ENCODE measurements around the gene CANT1. TPM values are rescaled to one million over a fixed set of nuclear protein-coding genes. Genes with fewer than 3 reads are reported as not detected.

CANT1 gene
- polyA plus RNA-seq, 1 donor = 52.1 TPM

GRCh38 chr17:78973792-78974520 is 35.6 kb downstream of the CANT1 start:
- DNase-seq = no peak
- peaks cover 46% of the 10 kb centered on the region for H3K4me1 ChIP-seq (ENCODE audit: control insufficient read depth, insufficient read depth, low read length)

GRCh38 chr17:78973196-78973595 is 36.4 kb downstream of the CANT1 start:
- Histone ChIP-seq H3K9me3 (ENCODE audit: control insufficient read depth, low read depth, low read length) (no peaks in the 10 kb centered on the region), H3K36me3 (ENCODE audit: control insufficient read depth, insufficient read depth, low read length) (peaks cover 70% of the 10 kb centered on the region), H3K27me3 (ENCODE audit: control insufficient read depth, insufficient read depth, low read length) (no peaks in the 10 kb centered on the region), H3K4me1 (ENCODE audit: control insufficient read depth, insufficient read depth, low read length) (peaks cover 39% of the 10 kb centered on the region), H3K27ac (ENCODE audit: low read length) (no peak overlapping the region), H3K4me3 (ENCODE audit: low read length) (no peak overlapping the region)
- no CpG with 5 or more reads among the region's 11 CpGs for WGBS (ENCODE audit: insufficient coverage, low lambda C conversion rate)
- no peak for DNase-seq

More at GRCh38 chr17:78973792-78974520, 35.6 kb downstream of the CANT1 start:
- Histone ChIP-seq H3K4me3 (ENCODE audit: low read length) (no peak overlapping the region), H3K36me3 (ENCODE audit: control insufficient read depth, insufficient read depth, low read length) (peaks cover 63% of the 10 kb centered on the region), H3K27me3 (ENCODE audit: control insufficient read depth, insufficient read depth, low read length) (no peaks in the 10 kb centered on the region), H3K27ac (ENCODE audit: low read length) (no peak overlapping the region), H3K9me3 (ENCODE audit: control insufficient read depth, low read depth, low read length) (no peaks in the 10 kb centered on the region)
- 0% methylated on average over 1 of the region's 23 CpGs for WGBS (ENCODE audit: insufficient coverage, low lambda C conversion rate)

GRCh38 chr17:78972507-78973105 is 37.0 kb downstream of the CANT1 start:
- DNase-seq = no peak
- H3K27ac ChIP-seq (ENCODE audit: low read length) = no peak overlapping the region
- WGBS (ENCODE audit: insufficient coverage, low lambda C conversion rate) = no CpG with 5 or more reads among the region's 15 CpGs
- H3K4me1 ChIP-seq (ENCODE audit: control insufficient read depth, insufficient read depth, low read length) = peaks cover 33% of the 10 kb centered on the region
- H3K9me3 ChIP-seq (ENCODE audit: control insufficient read depth, low read depth, low read length) = no peaks in the 10 kb centered on the region
- peaks cover 76% of the 10 kb centered on the region for H3K36me3 ChIP-seq (ENCODE audit: control insufficient read depth, insufficient read depth, low read length)
- no peak overlapping the region for H3K4me3 ChIP-seq (ENCODE audit: low read length)
- H3K27me3 ChIP-seq (ENCODE audit: control insufficient read depth, insufficient read depth, low read length) = no peaks in the 10 kb centered on the region

- Histone ChIP-seq H3K4me3 (ENCODE audit: low read length) (no peak overlapping the region), H3K9me3 (ENCODE audit: control insufficient read depth, low read depth, low read length) (no peaks in the 10 kb centered on the region), H3K4me1 (ENCODE audit: control insufficient read depth, insufficient read depth, low read length) (peaks cover 26% of the 10 kb centered on the region)
Measured at GRCh38 chr17:78971756-78972506, 37.6 kb downstream of the CANT1 start.

GRCh38 chr17:78970834-78971755 is 38.5 kb downstream of the CANT1 start:
- H3K27ac ChIP-seq (ENCODE audit: low read length) = no peak overlapping the region
- H3K4me1 ChIP-seq (ENCODE audit: control insufficient read depth, insufficient read depth, low read length) = peaks cover 18% of the 10 kb centered on the region
- 80% methylated on average over 1 of the region's 33 CpGs for WGBS (ENCODE audit: insufficient coverage, low lambda C conversion rate)
- no peaks in the 10 kb centered on the region for H3K9me3 ChIP-seq (ENCODE audit: control insufficient read depth, low read depth, low read length)
- no peak overlapping the region for H3K4me3 ChIP-seq (ENCODE audit: low read length)
- H3K27me3 ChIP-seq (ENCODE audit: control insufficient read depth, insufficient read depth, low read length) = no peaks in the 10 kb centered on the region
- DNase-seq = peak; percentile 62 to 63
- peaks cover 77% of the 10 kb centered on the region for H3K36me3 ChIP-seq (ENCODE audit: control insufficient read depth, insufficient read depth, low read length)

More at GRCh38 chr17:78971756-78972506, 37.6 kb downstream of the CANT1 start:
- Histone ChIP-seq H3K36me3 (ENCODE audit: control insufficient read depth, insufficient read depth, low read length) (peaks cover 82% of the 10 kb centered on the region), H3K27me3 (ENCODE audit: control insufficient read depth, insufficient read depth, low read length) (no peaks in the 10 kb centered on the region), H3K27ac (ENCODE audit: low read length) (no peak overlapping the region)
- no peak for DNase-seq
- WGBS (ENCODE audit: insufficient coverage, low lambda C conversion rate) = no CpG with 5 or more reads among the region's 22 CpGs

- Histone ChIP-seq H3K36me3 (ENCODE audit: control insufficient read depth, insufficient read depth, low read length) (peaks cover 73% of the 10 kb centered on the region), H3K4me3 (ENCODE audit: low read length) (no peak overlapping the region), H3K27me3 (ENCODE audit: control insufficient read depth, insufficient read depth, low read length) (no peaks in the 10 kb centered on the region), H3K27ac (ENCODE audit: low read length) (no peak overlapping the region), H3K4me1 (ENCODE audit: control insufficient read depth, insufficient read depth, low read length) (peaks cover 10% of the 10 kb centered on the region), H3K9me3 (ENCODE audit: control insufficient read depth, low read depth, low read length) (no peaks in the 10 kb centered on the region)
- WGBS (ENCODE audit: insufficient coverage, low lambda C conversion rate) = no CpG with 5 or more reads among the region's 9 CpGs
- no peak for DNase-seq
Measured at GRCh38 chr17:78969865-78970264, 39.7 kb downstream of the CANT1 start.

GRCh38 chr17:78967782-78968362 is 41.7 kb downstream of the CANT1 start:
- no peaks in the 10 kb centered on the region for H3K9me3 ChIP-seq (ENCODE audit: control insufficient read depth, low read depth, low read length)
- no peaks in the 10 kb centered on the region for H3K27me3 ChIP-seq (ENCODE audit: control insufficient read depth, insufficient read depth, low read length)
- H3K4me1 ChIP-seq (ENCODE audit: control insufficient read depth, insufficient read depth, low read length) = peaks cover 11% of the 10 kb centered on the region
- no CpG with 5 or more reads among the region's 21 CpGs for WGBS (ENCODE audit: insufficient coverage, low lambda C conversion rate)
- no peak for DNase-seq
- no peak overlapping the region for H3K27ac ChIP-seq (ENCODE audit: low read length)
- no peak overlapping the region for H3K4me3 ChIP-seq (ENCODE audit: low read length)
- H3K36me3 ChIP-seq (ENCODE audit: control insufficient read depth, insufficient read depth, low read length) = peaks cover 57% of the 10 kb centered on the region

- no peak overlapping the region for H3K4me3 ChIP-seq (ENCODE audit: low read length)
- DNase-seq = no peak
- H3K9me3 ChIP-seq (ENCODE audit: control insufficient read depth, low read depth, low read length) = no peaks in the 10 kb centered on the region
- no CpG with 5 or more reads among the region's 23 CpGs for WGBS (ENCODE audit: insufficient coverage, low lambda C conversion rate)
- H3K27me3 ChIP-seq (ENCODE audit: control insufficient read depth, insufficient read depth, low read length) = no peaks in the 10 kb centered on the region
- H3K27ac ChIP-seq (ENCODE audit: low read length) = no peak overlapping the region
- H3K36me3 ChIP-seq (ENCODE audit: control insufficient read depth, insufficient read depth, low read length) = peaks cover 49% of the 10 kb centered on the region
- H3K4me1 ChIP-seq (ENCODE audit: control insufficient read depth, insufficient read depth, low read length) = peaks cover 17% of the 10 kb centered on the region
Measured at GRCh38 chr17:78966910-78967600, 42.5 kb downstream of the CANT1 start.

GRCh38 chr17:78966123-78966813 is 43.3 kb downstream of the CANT1 start:
- H3K4me1 ChIP-seq (ENCODE audit: control insufficient read depth, insufficient read depth, low read length) = peaks cover 24% of the 10 kb centered on the region
- no peak overlapping the region for H3K4me3 ChIP-seq (ENCODE audit: low read length)
- peaks cover 42% of the 10 kb centered on the region for H3K36me3 ChIP-seq (ENCODE audit: control insufficient read depth, insufficient read depth, low read length)
- no peak overlapping the region for H3K27ac ChIP-seq (ENCODE audit: low read length)
- no peaks in the 10 kb centered on the region for H3K27me3 ChIP-seq (ENCODE audit: control insufficient read depth, insufficient read depth, low read length)
- H3K9me3 ChIP-seq (ENCODE audit: control insufficient read depth, low read depth, low read length) = no peaks in the 10 kb centered on the region
- WGBS (ENCODE audit: insufficient coverage, low lambda C conversion rate) = no CpG with 5 or more reads among the region's 26 CpGs
- no peak for DNase-seq
